ENCODE results near the gene BSG.

The BSG gene

GRCh38 chr19:566403-566802 lies 6.0 kb upstream of the BSG start:
- DNase-seq (ENCODE audit: low read depth), result peak; percentile 90
- TF ChIP-seq CTCF (IDR thresholded peaks at IDR 0.05; ENCODE audit: low read length, missing control alignments), result no peak
- H3K4me3 ChIP-seq (replicated peaks; ENCODE audit: low read depth, low read length), result peak overlapping the region; percentile 12

DNA sequence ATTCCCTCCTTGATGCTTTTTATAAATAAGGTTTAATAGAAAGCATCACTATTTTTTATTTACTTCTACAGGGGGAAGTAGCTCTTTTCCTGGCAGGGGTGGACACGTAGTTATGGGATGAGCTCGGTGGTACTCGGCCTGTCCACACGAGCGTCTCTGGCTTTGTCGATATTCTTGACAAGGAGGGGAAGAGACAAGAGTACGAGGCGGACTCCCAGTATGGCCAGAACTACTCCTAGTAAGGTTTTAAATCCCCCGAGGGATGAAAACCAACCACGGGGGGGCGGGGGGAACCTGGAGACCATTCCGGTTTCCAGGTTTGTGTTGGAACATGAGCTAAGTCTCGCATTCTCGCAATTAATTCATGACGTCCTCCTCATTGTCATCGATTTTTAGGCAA lies 5.6 kb upstream of the BSG start:
- peak overlapping the region; percentile 12 for H3K4me3 ChIP-seq (replicated peaks; ENCODE audit: low read depth, low read length)
- no peak for TF ChIP-seq CTCF (IDR thresholded peaks at IDR 0.05; ENCODE audit: low read length, missing control alignments)
- no peak for DNase-seq (ENCODE audit: low read depth)

- no peak for TF ChIP-seq CTCF (IDR thresholded peaks at IDR 0.05; ENCODE audit: low read length, missing control alignments)
- DNase-seq (ENCODE audit: low read depth), result no peak
- no peak overlapping the region for H3K4me3 ChIP-seq (replicated peaks; ENCODE audit: low read depth, low read length)
Measured at GRCh38 chr19:567296-567900, 5.0 kb upstream of the BSG start.

DNA sequence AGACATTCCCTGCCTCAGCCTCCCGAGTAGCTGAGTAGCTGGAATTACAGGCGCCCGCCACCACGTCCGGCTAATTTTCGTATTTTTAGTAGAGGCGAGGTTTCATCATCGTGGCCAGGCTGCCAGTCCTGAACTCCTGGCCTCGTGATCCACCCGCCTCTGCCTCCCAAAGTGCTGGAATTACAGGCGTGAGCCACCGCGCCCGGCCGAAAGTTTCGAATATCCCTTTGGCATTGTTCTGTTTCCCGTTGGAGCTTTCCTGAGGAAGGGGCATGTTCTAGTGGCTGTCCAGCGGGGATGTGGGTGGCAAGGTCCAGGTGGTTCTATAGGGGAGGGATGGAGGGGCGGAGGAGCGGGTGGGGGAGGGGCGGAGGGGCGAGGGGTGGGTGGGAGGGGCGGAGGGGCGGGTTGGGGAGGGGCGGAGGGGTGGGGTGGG lies 2.1 kb upstream of the BSG start:
- no peak for DNase-seq (ENCODE audit: low read depth)
- TF ChIP-seq CTCF (IDR thresholded peaks at IDR 0.05; ENCODE audit: low read length, missing control alignments), result no peak

DNA sequence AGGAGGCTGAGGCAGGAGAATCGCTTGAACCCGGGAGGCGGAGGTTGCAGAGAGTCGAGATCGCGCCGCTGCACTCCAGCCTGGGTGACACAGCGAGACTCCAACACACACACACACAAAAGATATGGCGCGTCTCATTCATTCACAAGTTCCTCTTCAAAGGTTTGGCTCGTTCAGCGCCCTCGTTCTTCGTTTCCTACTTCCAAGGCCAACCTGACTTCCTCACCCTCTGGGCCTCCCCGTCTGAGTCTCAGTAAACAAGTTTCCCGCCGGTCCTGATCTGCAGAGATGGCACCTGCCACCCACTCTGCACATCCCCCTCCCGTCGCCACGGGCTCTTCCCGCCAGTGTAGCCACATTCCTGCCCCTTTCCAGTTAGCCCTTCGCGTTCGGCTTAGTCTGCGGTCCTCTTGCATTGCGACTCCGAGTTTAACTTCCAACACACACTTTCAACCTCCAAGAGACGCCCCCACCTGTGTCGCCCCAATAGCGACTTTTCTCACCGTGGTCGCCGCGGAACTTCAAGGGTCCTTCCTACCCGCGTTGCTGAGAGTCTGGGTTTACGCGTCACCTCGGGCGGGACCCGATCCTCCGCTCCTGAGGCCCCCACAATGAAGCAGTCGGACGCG lies 1.3 kb upstream of the BSG start:
- H3K4me3 ChIP-seq (replicated peaks; ENCODE audit: low read depth, low read length), result peak overlapping the region; percentile 60
- DNase-seq (ENCODE audit: low read depth), result peak; percentile 16
- TF ChIP-seq CTCF (IDR thresholded peaks at IDR 0.05; ENCODE audit: low read length, missing control alignments), result no peak

More for the DNA sequence above, 2.1 kb upstream of the BSG start:
- no peak overlapping the region for H3K4me3 ChIP-seq (replicated peaks; ENCODE audit: low read depth, low read length)

DNA sequence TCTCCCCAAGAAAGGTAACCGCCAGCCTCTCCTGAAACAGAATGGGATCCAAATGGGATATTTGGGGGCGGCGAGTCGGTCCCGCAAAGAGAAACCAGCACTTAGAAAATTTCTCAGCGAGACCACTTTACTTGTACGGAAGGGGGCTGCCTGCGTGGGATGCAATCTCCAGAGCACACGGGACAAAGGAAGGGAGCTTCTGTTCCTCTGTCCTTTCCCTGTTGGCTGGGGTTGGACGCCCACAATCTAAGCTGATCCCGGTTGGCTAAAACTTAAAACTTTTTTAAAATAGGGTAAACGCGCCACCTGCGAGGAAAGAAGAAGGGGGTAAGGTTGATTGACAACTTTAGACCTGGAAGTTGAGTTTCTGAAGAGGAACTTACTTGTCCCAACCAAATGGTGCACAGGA lies 826 bp upstream of the BSG start:
- no peak for TF ChIP-seq CTCF (IDR thresholded peaks at IDR 0.05; ENCODE audit: low read length, missing control alignments)
- peak; percentile 31 for DNase-seq (ENCODE audit: low read depth)

More for the DNA sequence above, 826 bp upstream of the BSG start:
- peak overlapping the region; percentile 60 for H3K4me3 ChIP-seq (replicated peaks; ENCODE audit: low read depth, low read length)
